Measurements from ENCODE around the gene UFSP2.
"Not testable (repeated sequence)": the region's sequence is repeated elsewhere in the genome, so short reads cannot be mapped to it uniquely, and the experiment has no call there.

The UFSP2 gene

DNA sequence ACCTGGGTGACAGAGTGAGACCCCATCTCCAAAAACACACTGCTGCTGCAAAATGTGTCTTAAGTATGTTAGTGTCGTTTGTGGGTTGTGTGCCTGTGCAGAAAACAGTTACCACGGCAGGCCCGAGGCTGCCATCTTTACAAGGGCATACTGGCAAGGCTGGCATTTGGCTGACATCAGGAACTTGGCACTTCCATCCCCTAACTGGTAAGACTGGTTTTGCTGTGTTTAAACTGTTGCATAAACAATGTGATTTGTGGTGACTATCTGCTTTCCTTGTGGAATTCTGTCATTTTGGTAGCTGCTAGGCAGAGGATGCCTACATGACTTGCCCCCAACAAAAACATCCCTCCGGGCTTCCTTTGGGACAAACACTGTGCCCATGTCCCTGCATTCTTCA, 42.3 kb downstream of the UFSP2 start:
- DNase-seq, result no peak

DNA sequence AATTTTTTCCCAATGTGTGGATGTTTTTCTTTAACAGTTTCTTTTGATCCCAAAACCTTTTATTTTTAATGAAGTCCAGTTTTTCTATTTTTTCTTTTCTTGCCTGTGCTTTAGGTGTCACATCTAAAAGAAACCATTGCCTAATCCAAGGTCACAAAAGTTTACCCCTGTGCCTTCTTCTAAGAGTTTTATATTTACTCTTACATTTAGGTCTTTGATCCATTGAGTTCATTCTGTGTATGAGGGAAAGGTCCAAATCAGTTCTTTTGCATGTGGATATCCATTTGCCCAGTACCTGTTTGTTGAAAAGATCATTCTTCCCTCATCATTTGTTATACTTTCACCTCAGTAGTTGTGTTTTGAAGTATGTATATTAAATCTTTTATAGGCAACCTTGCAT, 43.0 kb downstream of the UFSP2 start:
- DNase-seq, result no peak

DNA sequence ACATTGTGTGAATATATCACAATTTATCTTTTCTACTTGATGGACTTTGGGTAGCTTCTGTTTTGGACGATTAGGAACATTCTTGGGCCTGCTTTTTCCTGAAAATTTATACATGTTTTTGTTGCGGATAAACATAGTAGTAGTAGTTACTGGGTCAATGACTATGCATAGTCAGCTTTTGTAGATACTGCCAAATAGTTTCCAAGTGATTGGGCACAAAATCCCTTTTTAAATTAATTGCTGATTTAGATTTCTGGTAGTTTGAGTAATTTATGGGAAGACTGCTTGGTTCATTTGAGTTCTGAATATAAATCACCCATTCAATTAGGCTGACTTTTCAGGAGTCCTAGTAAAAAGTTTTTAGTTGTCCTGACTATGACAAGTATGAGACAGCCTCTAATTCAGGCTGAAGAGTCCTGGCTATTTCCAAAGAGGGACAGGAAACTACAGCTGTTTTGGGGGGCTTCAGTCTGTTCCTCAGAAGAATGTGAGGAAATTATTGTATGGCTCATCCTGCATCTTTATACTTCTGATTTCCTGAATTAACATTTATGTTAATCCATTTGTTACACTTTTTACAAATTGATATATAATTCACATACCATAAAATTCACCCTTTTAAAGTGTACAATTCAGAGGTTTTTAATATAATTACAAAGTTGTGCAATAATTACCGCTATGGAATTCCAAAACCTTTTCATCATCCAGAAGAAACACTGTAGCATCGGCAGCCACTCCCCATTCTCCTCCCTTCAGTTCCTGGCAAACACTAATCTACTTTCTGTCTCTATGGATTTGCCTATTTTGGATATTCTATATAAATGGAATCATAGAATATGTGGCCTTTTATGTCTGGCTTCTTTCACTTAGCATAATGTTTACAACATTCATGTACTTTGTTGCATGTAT, 44.2 kb downstream of the UFSP2 start:
- DNase-seq, result no peak

DNA sequence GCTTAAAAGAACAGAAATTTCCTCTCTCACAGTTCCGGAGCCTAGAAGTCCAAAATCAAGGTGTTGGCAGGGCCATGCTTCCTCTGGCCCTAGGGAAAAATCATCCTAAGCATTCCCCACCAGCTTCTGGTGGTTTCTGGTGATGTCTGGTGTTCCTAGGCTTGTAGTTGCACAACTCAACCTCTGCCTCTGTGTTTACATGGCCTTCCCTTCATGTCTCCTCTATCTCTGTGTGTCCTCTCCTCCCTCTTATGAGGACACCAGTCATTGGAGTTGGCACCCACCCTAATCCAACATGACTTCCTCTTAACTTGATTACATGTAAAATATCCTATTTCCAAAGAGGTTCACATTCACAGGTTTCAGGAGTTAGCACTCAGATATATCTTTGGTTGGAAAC, 45.4 kb downstream of the UFSP2 start:
- no peak for DNase-seq

DNA sequence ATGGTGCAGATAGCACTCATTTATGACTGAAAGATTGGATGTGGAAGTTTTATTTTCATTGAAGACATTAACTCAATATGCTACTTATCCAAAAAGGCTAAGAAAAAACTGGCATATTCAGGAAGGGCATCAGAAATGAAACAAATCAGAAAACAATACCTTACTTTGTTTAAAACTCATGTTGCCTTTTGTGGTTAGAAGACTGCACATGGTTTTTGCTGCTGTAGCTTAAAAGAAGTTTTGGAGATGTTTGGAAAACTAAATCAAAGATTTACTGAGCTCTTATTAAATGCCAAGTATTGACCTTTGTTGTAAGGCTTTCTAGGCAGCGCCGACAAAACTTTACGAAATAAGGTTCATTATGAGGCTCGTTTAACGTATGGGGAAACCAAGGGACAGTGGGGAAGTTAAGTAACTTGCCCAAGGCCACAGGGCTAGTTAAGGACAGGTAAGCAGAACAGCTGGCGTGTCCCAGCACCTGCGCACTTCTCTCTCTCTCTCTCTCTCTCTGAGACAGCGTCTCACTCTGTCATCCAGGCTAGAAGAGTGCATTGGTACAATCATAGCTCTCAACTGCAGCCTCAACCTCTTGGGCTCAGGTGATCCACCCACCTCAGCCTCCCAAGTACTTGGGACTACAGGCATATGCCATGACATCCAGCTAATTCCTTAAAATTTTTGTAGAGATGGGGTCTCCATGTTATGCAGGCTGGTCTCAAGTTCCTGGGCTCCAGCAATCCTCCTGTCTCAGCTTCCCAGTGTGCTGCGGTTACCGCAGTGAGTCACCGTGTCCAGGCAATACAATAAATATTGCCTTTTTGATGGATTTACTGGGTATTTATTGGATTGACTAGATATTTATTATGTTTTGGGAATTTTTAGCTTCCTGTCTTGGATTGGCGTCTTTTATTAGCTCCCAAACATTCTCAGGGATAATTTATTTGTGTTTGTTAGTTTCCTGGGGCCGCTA, 46.2 kb downstream of the UFSP2 start:
- DNase-seq, result no peak

DNA sequence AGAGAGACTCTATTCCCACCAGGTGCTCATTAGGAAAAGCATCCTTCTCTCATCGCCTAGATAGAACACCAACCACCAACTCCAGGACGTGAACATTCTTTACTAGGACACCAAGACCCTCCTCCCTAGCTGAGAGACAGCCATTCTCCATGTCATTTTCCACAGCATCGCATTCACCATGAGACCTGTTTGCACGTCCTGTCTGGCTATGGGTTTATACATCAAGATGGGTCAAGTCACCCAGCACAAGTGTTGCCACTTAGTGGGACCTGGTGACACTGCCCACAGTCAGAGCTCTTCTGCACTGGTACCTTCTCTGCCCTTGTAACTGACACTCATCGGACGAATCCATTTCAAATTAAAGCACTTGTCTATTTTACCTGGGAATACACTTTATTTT, 47.5 kb downstream of the UFSP2 start:
- no peak for DNase-seq

DNA sequence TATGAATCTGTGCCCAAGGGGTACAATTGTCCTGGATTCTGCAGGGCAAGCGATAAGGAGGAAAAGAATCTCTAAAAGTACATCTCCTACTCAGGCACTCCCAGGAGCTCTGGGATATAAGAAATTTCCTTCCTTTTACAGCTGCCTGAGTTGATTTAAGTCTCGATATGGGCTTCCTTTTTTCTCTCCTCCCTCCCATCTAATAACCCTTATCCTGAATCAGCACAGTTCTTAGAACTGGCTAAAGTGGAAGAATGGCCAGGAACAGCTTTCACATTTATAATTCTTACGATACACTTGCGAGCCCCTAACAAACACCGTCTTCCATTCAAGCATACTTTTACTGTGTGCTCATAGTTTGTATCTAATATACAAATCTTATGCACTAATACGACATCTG, 51.2 kb downstream of the UFSP2 start:
- DNase-seq, result no peak

DNA sequence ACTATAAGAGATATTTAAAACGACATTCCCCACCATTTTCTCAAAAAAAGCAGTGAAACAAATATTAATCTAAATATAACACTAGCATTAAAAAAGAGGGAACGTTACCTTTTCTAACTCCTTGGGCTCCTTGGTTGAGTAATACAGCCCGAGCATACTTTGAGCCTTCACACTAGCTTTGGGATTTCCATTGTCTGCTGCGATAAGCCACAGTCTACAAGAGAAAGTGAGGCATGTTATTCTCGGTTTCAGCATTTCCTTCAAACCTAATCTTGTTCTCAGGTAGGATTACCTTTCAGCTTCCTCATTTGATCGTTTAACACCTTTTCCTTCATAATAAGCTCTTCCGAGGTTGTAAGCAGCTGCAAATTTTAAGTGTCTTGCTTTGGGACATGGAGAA, 51.7 kb downstream of the UFSP2 start:
- no peak for DNase-seq

DNA sequence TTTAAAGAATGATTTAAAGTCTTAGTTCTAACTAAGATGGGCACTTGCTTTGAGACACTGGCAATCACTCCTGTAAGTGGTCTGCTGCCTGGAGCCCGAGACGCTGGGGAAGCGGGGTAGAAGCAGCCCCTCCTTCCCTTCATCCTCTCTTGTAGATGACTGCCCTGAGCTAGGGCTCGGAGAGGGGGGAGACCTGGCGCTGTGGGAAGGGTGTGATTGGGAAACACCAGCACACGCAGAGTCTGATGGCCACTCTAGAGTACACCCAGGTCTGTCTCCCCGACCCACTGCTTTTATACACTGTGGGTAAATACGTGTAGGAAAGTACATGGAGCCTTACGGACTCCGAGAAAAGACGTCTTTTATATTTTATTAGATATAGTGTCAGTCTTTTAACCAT, 54.1 kb downstream of the UFSP2 start:
- DNase-seq, result no peak

DNA sequence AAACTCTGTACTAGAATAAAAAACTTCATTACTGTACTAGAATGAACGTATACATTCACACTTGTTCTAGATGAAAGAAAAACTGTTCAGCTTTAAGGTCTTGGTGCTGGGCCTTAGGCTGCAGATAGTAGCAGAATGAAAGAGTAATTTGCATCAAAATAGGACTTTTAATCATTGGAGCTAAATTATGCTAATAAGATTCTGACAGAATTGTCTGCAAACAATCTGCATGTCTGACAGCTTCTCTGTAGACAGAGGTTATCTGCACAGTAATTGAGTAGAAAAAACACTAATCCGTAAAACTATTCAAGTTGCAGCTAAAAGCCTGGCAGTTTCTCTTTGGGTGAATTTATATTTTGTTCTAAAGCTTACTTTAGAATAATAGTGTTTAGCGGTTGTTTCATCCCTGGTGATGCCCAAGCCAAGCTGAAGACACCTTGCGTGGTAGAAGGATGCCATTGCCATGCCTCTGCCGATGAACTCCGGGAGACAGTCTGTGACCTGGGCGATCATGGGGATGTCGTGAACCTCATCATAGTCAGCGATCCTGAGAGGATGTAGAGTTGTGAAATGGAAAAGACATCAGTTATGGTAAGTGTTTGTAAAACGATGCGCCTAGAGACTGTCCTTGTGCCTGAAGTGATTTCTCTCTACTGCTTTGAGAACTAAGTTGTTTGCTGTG, 55.4 kb downstream of the UFSP2 start:
- no peak for DNase-seq

DNA sequence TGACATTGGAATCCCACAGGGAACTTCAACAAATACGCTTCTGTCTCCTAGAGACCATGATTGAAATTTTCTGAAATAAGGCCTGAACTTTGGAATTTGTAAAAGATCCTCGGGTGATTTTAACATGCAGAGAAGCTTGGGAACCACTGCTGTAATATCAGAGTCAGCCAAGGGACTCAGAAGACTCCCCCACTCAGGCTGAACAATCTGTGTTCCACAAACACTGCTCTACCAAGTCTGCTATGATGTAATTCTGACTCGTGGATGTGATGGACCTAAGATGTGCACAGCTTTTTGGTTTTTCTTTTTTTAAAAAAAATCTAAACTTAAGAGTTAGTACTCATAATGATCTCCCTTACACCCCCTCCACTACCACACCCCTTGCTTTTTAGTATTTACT, 56.0 kb downstream of the UFSP2 start:
- DNase-seq, result no peak

DNA sequence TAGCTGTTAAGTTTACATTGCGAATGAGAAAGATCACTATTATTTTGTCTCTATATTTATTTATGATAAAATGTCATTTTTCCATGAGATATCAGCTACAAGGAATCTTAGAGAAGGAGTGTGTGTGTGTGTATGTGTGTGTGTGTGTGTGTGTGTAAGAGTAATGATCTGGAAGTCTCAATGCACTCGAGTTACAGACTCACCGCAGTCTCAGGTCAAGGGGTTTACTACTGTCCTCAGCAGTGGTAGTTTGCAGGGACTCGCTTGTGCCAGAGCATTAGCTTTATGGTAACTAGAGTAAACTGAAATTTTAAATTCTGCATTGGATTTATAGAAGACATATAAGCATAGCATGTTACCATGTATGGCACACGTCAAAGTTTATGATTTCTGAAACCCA, 60.9 kb downstream of the UFSP2 start:
- DNase-seq, result no peak

DNA sequence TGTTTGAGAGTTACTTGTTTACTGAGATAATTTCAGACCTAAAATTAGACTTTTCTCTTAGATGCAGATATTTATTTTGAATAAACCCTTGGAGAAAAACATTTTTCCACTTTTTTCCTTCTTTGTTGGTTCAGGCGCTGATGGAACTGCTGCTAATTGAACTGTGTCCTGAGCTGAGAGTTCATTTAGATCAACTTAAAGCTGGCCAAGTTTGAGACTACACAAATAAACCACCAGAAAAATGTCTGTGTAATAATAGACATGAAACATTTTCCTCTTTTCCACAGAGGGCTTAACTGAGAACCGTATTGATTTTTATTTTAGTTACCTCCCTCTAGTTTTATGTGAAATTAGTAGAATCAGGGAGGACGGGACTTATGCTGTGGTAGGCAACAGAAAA, 62.5 kb downstream of the UFSP2 start:
- no peak for DNase-seq

DNA sequence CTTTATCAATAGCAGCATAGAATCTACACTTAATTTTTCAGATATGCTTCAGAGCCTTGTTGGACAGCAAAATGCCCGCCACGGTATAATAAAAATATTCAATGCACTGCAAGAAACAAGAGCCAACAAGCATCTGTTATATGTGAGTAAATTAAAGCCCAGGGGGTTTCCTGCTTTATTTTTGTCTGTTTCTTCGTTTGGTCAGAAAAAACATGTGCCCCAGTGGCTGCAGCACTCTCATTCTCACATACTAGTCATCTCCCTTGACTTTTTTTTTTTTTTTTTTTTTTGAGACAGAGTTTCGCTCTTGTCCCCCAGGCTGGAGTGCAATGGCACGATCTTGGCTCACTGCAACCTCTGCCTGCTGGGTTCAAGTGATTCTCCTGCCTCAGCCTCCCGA, 63.2 kb downstream of the UFSP2 start:
- not testable (repeated sequence) for DNase-seq

DNA sequence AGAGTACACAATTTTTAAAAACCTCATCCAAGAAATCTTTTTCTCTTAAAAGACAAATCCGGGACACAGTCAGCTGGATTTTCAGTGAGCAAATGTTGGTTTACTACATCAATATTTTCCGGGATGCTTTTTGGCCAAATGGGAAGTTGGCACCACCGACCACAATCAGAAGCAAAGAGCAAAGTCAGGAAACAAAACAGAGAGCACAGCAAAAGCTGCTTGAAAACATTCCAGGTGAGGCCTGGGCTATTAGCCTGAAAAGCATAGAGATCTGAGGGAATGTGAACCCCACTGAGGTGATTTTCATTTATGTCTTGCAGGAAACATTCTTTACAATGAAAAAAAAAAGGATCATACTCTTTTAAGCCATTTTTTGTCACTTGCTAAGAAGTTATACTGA, 63.9 kb downstream of the UFSP2 start:
- DNase-seq, result no peak

DNA sequence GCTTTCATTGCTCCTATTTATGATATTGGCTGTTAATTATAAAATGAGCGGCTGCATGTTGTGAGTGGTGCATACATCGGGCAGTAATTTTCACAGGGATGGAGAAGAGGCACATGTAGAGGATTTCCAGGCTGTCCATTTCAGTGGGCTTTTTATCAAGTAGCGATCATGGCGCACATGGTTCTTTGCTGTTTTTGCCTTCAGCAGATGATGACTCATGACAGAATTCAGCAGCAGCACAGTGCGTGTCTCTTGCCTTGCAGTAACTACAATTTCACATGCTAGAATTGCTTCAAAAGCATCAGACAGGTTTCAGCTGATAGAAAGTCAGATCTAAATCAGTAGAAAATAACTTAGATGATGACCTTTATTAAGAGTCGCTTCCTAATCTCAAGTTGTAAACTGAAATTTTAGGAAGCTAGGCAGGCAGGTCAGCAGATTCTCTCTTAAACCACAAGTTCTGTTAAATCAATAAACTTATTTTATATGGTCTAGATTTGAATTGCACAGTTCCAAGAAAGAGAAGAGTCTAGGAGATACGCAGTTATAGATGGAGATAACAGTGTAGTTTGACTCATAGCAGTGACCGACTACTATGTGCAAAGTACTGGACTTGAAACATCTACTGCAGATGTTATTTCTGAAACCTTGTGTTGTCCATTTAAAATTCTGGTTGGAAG, 65.9 kb downstream of the UFSP2 start:
- no peak for DNase-seq

DNA sequence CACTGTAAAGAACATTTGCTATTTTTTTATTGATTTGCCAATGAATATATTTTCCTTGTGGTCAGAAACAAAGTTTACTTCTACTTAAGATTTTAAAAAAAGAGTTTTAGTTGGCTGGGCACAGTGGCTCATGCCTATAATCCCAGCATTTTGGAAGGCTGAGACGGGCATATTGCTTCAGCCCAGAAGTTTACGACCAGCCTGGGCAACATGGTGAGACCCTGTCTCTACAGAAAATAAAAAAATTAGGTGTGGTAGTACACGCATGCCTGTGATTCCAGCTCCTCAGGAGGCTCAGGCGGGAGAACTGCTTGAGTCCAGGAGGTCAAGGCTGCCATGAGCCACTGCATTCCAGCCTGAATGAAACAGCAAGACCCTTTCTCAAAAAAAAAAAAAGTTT, 66.8 kb downstream of the UFSP2 start:
- no peak for DNase-seq

DNA sequence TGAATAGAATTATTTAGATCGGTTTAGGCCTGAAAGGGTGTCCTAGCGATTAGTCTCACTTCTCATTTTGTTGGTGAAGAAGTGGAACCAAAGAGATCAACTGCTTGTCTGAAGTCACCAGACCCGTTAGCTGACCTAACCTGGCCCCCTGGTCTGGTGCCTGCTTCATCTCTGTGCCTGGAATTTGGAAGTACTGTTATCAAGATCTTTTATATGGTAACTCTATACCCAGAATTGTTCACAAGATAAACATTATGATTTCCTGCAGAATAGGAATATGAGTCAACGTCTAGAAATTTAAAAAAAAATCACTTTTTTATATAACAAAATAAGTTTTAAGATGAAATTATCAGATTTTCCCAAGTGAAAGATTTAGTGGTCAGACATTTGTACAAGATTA, 67.2 kb downstream of the UFSP2 start:
- no peak for DNase-seq

DNA sequence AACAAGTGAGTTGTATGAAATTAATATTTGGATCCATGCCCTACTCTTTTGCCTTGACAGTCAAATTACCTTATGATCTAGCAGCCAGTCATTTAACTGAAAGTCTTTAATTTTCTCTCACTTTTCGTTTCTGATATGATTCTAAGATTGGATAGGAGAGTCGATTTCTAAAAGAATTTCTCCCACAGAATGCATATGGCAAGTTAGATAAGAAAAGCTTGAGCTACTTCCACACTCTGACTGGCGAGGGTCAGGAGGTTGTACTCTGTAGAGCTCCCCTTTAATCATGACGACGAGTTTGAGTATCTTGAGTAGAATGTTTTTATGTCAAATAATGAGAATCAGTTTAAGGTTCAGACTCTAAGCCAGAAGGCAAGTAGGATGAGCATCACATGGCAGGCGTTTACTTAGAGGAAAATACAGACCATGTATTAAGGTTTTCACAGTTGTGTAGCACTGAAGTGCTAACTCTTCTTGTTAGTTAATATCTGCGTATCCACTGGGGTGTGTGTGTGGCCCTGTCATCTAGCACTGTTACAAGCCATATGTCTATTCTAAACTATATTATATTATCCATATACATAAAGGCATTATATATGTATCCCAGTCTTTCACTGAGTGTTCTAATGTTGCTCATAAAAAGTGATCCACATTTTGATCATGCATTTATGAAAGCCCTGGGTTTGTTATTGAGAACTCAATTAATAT, 67.9 kb downstream of the UFSP2 start:
- no peak for DNase-seq

DNA sequence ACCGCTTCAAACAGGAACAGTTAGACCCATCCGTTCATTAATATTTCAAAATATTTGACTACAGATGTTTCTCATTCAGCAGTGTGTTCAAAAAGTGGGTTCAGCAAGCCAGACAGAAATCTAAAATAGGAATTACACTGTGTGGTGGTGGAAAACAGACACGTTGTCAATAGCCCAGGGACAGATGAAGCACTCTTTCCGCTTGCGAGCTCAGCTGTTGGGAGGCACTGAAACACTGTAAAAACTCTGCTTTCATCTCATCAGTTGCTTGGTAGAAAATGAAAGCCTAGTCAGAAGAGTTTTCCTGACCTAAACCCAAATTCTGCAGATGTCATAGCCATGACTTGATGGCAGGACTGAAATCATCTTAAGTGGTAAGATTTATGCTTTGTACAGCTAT, 68.6 kb downstream of the UFSP2 start:
- DNase-seq, result peak; percentile 64

DNA sequence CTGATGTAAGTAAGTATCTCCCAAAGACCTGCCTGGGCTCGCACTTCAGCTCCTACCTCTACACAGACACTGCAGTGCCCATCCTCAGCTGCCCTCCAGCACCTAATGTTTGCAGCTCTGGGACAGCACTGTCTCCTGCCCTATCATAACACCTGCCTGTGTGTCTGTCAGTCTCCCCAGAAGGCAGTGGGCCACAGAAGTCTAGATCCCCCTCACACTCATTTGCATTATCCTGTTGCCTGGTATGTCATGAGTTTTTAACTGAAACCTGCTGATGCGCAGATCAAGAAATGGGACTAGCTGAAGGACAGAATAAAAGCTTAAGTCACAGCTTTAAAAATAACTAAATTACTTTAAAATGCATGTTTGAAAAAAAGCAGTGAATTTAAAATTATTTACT, 73.0 kb downstream of the UFSP2 start:
- no peak for DNase-seq

DNA sequence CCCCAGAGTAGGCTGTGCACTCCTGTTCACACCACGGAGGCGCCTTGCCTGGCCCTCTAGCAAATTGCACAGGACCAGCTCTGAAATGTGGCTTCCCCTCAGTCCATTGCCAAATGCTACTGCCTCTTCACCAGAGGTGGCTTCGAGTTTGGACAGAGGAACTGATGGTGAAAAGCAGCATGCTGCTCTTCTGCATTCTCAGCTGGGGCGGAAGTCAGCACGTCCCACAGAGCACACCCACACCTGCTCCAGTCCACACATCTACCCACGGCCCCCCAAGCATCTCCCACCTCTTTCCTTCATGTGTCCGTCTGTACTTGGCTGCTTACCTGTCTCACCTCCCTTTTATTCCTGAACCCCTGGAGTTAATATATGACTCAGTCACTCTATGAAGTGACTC, 73.6 kb downstream of the UFSP2 start:
- DNase-seq, result no peak
